GM19023 (cell line): ENCODE measurements around the gene SAMD14.

Experiments used
- ATAC-seq: cut with Tn5 transposase; IDR thresholded peaks from one replicate; pipeline ENCODE4 v1.9.1; 2021; ENCODE audit warnings: mild to moderate bottlenecking, moderate library complexity; ENCODE audit not compliant: unreplicated experiment

Gene SAMD14

GRCh38 chr17:50148226-50149090 lies 18.5 kb upstream of the SAMD14 start:
- ATAC-seq = peak; percentile 43

- no peak for ATAC-seq
These were observed 17.9 kb upstream of the SAMD14 start for GRCh38 chr17:50147841-50148225.

- no peak for ATAC-seq
These were observed 17.1 kb upstream of the SAMD14 start for GRCh38 chr17:50146927-50147665.

GRCh38 chr17:50146230-50146926 lies 16.4 kb upstream of the SAMD14 start:
- no peak for ATAC-seq

DNA sequence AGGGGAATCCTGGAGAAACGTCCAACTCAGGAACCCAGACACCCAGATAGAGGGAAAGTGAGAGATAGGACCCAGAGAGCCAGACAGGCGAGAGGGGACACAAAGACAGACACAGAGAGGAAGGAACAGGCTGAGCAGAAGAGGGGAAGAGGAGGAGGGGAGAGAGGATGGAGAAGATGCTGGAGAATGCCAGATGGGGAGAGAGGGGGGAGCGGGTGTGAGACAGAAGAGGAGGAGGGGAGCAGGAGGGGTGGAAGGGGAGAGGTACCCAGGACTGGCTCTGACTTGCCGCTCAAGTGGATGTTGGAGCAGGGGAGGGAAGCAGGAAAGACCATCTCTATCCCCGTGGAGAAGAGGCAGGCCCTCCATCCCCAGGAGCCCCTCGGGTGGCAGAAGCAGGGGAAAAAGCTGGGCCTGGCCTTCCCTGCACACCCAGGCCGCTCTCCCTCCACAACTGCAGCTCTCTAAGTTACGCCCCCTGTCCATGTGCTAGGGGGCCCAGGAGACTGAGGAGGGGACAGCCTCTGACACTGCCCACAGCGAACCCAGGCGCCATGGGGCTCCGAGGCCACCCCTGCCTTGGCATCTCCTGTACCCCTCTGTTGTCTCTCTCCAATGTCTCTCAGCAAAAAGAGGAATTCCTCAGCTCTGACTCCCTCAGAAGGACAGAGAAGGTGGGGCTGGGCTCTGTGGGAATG lies 15.7 kb upstream of the SAMD14 start:
- ATAC-seq = no peak

DNA sequence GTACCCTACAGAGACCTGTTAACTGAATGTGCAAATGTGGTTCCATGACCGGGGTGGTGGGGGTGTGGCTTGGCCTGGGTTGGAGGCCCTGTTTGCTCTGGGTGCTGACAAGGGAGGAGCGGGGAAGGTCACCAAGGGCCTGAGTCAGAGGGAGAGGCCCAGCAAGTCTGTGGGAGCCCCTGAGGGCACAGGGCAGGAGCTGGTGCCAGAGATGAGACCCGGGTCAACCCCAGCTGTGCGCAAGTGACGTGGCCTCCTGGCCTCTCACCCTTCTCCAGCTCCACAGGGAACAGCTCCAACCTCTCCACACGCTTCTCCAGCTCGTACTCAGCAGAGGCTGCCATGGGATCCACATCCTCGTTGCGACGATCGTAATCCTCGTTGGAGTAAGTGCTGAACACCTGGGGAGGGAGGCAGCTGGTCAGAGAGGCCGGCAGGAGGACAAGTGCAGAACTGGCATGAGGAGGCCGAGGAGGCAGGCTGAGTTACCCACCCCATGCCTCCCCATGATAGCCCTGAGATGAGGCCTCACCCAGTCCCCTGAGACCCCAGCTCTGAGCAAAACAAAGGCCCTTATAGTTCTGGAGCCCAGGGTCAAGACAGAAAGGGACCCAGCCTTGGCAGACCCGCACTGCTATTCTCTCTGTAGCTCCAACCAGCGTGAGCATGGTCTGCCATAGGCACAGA lies 15.0 kb upstream of the SAMD14 start:
- no peak for ATAC-seq

- ATAC-seq = no peak
These were observed 14.4 kb upstream of the SAMD14 start for GRCh38 chr17:50144355-50144754.

DNA sequence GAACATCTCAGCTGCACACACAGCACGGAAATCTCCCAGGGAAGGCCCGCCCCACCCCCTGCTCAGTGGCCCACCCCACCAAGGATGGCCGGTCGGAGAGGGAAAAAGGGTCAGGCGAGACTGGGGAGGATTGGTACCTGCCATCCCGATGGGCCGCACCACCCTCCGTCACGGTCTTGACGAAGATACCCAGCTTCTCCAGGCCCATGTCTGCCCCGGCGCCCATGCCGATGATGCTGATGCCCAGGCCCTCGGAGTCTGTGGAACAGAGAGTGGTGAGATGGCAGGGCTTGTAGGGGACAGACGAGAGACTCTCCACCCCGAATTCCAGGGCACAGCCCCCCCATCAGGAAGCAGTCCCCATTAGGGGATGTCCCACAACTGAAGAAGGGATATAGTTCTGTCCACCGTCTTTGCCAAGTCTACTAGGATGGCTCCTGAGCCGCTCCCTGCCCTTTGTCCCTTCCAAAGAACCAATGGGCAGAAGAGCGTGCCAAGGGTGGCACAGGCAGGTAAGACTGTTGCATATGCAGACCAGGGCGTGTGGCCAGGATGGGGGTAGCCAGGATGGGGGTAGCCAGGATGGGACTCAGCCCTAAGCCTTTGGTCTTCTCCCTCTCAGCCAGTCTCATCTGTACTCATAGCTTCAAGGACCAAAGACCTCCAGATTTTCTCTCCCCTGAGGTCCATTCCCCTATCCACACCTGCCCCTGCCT lies 13.7 kb upstream of the SAMD14 start:
- ATAC-seq = no peak

DNA sequence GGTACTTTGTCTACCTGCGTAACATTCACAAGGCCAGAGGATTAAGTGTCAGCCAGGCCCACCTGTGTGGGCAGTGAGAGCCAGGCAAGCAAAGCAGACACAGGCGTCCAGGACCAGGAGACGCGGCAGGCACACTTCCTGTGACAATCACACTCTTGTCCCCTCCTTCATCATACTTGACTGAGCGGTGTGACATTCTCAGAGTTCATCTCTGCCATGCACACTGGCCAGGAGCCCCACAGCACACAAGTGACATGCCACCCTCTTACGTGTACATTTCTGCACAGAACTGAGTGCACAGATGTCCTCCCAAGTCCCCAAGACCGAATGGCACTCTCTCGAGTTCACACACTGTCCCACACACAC lies 11.8 kb upstream of the SAMD14 start:
- ATAC-seq = no peak

DNA sequence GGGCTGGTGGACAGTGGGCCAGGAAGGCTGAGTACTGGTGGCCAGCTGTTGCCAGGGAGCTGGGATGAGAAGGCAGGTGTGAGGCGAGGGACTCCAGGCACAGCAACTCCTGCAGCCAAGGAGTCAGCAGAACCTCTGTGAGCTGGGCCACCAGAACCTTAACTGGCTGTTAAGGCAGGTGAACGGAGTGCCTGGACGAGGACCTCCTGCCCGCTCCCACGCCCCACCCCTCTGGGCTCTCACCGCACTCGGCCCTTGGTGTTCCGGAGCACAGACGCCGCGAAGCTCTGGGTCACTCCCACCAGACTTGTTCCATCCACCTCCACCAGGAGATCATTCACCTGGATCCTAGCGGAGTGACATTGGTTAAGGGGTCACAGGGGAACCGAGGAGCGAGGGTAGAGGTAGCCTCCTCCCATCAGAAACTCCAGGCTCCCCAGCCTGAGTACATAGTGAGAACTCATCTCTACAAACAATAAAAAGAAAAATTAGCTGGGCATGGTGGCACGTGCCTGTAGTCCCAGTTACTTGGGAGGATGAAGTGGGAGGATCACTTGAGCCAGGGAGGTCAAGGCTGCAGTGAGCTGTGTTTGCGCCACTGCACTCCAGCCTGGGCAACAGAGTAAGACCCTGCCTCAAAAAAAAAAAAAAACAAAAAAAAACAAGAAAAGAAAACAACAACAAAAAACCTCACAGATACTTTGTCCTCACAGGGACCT lies 11.2 kb upstream of the SAMD14 start:
- no peak for ATAC-seq

DNA sequence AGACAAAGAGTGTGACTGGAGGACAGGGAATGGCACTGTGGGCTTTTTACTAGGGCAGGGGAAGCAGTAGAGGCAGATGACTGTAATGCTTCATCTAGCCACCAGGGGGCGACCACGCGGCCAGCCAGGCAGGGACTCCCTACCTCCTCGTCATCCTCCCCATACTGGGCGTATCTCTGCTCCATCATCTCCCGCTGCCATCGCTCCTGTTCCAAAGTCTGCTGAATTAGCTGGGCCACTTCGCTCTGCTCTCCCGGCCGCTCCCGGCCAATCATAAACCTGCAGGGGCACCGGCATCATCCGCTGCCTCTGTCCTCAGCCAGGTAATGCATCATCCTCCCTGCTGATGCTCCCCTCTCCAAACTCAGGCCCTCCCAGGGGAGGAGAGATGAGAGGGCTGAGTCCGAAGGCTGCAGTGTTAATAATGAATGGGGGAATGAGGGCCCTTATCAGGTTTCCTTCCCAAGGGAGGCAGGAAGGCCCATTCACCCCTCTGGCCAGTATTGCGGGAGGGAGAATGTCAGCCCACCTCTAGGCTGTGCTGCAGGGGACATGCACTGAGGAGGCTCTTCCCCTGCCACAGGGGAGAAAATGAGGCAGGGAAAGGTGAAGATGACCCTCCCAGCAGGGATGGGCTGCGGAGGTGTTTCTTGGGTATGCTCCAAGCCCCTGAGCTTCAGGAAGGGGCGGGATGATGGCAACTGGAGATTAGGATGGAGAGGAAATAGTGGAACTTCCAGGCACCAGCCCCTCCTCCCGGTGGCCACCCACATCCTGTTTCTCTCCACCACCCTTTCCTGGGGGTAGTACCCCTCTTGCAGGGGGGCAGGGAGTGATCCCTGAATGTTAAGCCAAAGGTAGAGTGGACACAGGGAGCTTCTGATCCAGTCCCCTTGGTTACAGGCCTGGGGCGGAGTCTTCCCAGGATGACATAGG lies 10.3 kb upstream of the SAMD14 start:
- no peak for ATAC-seq

DNA sequence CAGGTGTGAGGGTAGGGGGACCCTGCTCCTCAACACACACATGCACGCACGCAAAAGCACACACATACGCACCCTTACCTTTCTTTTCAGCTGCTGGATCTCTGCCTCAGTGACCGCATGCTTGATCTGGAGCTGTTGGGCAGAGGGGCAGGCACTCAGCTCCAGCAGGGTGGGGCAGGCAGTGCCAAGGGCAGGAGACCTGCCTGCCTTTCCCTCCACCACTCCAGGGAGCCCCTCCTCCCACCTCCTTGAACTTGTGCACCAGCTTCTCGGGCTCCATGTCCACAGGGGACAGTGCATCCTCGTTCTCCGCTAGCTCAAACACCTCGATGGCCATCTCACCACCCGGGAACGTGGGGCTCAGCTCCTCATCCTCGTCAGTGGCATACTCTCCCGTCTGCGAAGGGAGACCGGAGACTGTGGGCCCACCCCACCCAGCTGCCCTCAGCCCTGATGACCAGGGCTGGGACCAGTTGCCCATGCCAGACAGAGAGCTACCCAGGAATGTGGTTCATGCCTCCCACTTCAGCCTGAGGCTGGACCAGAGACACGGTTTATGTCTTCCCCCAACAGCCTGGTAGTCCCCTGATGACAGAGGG lies 9.3 kb upstream of the SAMD14 start:
- no peak for ATAC-seq

GRCh38 chr17:50137042-50137441 lies 7.1 kb upstream of the SAMD14 start:
- no peak for ATAC-seq

GRCh38 chr17:50136096-50136687 lies 6.2 kb upstream of the SAMD14 start:
- ATAC-seq = no peak

- no peak for ATAC-seq
These were observed 5.5 kb upstream of the SAMD14 start for GRCh38 chr17:50135316-50136095.

DNA sequence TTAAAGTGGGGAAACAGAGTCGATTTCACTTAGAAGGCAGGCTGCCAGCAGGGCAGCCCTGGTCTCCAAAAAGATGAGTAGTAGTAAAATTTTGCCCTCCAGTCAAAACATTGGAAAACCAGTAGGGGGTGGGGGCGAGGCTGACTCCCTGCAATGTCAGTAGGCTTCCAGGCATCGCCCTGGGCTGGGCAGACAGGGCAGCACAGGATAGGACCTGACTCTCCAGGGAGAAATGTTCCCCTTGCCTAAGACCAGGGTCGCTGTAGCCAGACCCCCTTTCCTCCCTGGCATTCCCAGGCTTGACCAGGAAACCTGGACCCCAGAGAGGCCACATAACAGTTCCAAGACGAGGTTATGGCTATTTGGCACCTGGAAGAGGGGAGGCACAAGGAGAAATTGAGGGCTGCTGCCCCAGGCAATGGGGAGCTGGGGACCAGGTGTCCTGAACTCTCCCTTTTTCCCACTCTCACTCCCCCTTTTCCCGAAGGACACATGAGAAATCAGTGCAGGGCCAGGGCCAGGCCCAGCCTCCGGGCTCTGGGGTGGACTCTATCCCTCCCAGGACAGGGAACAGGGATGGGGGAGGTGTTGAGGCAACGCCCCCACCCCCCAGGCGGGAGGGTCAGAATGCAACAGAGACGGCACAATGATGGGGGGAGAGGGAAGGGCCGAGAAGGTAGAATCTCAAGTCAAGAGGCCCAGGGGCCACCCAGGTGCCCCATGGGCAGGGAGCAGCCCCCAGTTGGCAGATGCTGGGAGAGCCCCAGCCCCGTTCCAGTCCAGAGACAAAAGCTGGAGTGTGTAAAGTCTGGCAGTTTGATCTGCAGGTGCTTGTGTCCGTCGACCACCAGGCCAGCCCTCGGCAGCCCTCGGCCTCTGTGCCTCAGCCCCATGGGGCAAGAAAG lies 4.5 kb upstream of the SAMD14 start:
- no peak for ATAC-seq
